Keratinocyte (primary cell): ENCODE measurements around the gene LDHAL6A. TPM values are rescaled to one million over a fixed set of nuclear protein-coding genes. Genes with fewer than 3 reads are reported as not detected.

Experiments
- DNase-seq: peaks from one replicate; pipeline ENCODE4 v3.0.0-alpha.2; 2011; ENCODE audit warnings: low read depth, missing footprints, low spot score
- FAIRE-seq: peaks from 2 replicates; lab custom pipeline; 2011; peaks lifted over from hg19 to GRCh38; lab: Jason Lieb, UNC
- H2AFZ ChIP-seq: 2 replicates; pipeline ENCODE4 v1.6.0; 2012; ENCODE audit warnings: low read length, control low read depth, inconsistent platforms; ENCODE audit not compliant: control insufficient read depth
- H3K27ac ChIP-seq: 2 replicates; pipeline ENCODE4 v1.5.1; 2011; ENCODE audit warnings: low read length; ENCODE audit not compliant: control insufficient read depth, insufficient read depth
- H3K27me3 ChIP-seq: 3 replicates; pipeline ENCODE4 v1.6.0; 2011; ENCODE audit warnings: low read length; ENCODE audit not compliant: control insufficient read depth, insufficient read depth; ENCODE audit errors: extremely low read depth
- H3K36me3 ChIP-seq, 2 experiments: 2 replicates in 1 of 2; 3 replicates in 1 of 2; pipeline ENCODE4 v1.5.1; 2011; ENCODE audit warnings: low read length in 2 of 2, mild to moderate bottlenecking in 1 of 2; ENCODE audit not compliant: control insufficient read depth in 2 of 2, insufficient read depth in 2 of 2; ENCODE audit errors: extremely low read depth in 1 of 2
- H3K4me1 ChIP-seq: 3 replicates; pipeline ENCODE4 v1.5.1; 2011; ENCODE audit warnings: low read length; ENCODE audit not compliant: control insufficient read depth, insufficient read depth; ENCODE audit errors: extremely low read depth
- H3K4me2 ChIP-seq: 3 replicates; pipeline ENCODE4 v1.6.0; 2011; ENCODE audit warnings: low read depth, low read length; ENCODE audit not compliant: control insufficient read depth, insufficient read depth; ENCODE audit errors: extremely low read depth
- H3K4me3 ChIP-seq, 3 experiments: fragments of 200-600 bp in 1 of 3; sonication (generic) in 1 of 3; 2 replicates in 2 of 3; 3 replicates in 1 of 3; pipeline ENCODE4 v1.5.1; 2011 to 2016; ENCODE audit warnings: low read length in 3 of 3, mild to moderate bottlenecking in 3 of 3, control low read depth in 2 of 3, inconsistent platforms in 1 of 3, low read depth in 1 of 3, mixed read lengths in 1 of 3, mixed run types in 1 of 3, moderate library complexity in 1 of 3; ENCODE audit not compliant: control insufficient read depth in 2 of 3, insufficient read depth in 2 of 3; ENCODE audit errors: extremely low read depth in 1 of 3
- H3K79me2 ChIP-seq: 2 replicates; pipeline ENCODE4 v1.6.0; 2012; ENCODE audit warnings: low read length; ENCODE audit not compliant: control insufficient read depth, insufficient read depth
- H3K9ac ChIP-seq: 3 replicates; pipeline ENCODE4 v1.6.0; 2011; ENCODE audit warnings: low read length; ENCODE audit not compliant: control insufficient read depth, insufficient read depth; ENCODE audit errors: extremely low read depth
- H3K9me1 ChIP-seq: 3 replicates; pipeline ENCODE4 v1.6.0; 2011; ENCODE audit warnings: low read length; ENCODE audit not compliant: control insufficient read depth, insufficient read depth; ENCODE audit errors: extremely low read depth
- H3K9me3 ChIP-seq: 2 replicates; pipeline ENCODE4 v1.5.1; 2012; ENCODE audit warnings: low read depth, low read length; ENCODE audit not compliant: control insufficient read depth
- H4K20me1 ChIP-seq: 3 replicates; pipeline ENCODE4 v1.6.0; 2011; ENCODE audit warnings: low read length; ENCODE audit not compliant: control insufficient read depth, insufficient read depth; ENCODE audit errors: extremely low read depth
- CTCF ChIP-seq, 3 experiments: IDR thresholded peaks in 1 of 3; conservative IDR thresholded peaks in 1 of 3; optimal IDR thresholded peaks in 1 of 3; 2 replicates in 2 of 3; 3 replicates in 1 of 3; pipeline versions ENCODE3 to v1.5.1; 2011; ENCODE audit warnings: low read length in 3 of 3, mild to moderate bottlenecking in 3 of 3, moderate library complexity in 2 of 3, control low read depth in 1 of 3, inconsistent platforms in 1 of 3; ENCODE audit not compliant: insufficient read depth in 2 of 3; ENCODE audit errors: extremely low read depth in 1 of 3
- EZH2 ChIP-seq: IDR thresholded peaks from one replicate; pipeline ENCODE4 v1.6.1; 2012; ENCODE audit warnings: inconsistent platforms, mild to moderate bottlenecking, low read length, moderate library complexity
- dilution Hi-C: fragments of 300-500 bp; cut with MboI; formaldehyde crosslinking; loops from one replicate; pipeline ENCODE4 v1.7.0; 2020; ENCODE audit warnings: low sequenced_read_pairs; ENCODE audit not compliant: extremely low pct_ligation_motif_present
- polyA plus RNA-seq, 5 experiments: library from polyadenylated mRNA; depleted of rRNA in 3 of 5; stranded (reverse) in 3 of 5; stranded (forward) in 1 of 5; unstranded in 1 of 5; fragments of >200 nt; gene quantifications; 1 replicate in 1 of 5; 2 replicates in 3 of 5; 3 replicates in 1 of 5; pipeline versions ENCODE4 v1.2.1 to v1.2.3, GENCODE V29; 2011 to 2012; ENCODE audit warnings: missing spikeins in 2 of 5, low read depth in 1 of 5, low replicate concordance in 1 of 5

Gene LDHAL6A
- polyA plus RNA-seq, 1 donor (not counting 4 experiments of a cell fraction or from before 2014, with no cell fraction given), result not detected

- no peak overlapping the region for H3K4me2 ChIP-seq
- FAIRE-seq, result no peak
- dilution Hi-C loops, result no loop called here
Observed at GRCh38 chr11:18459634-18460033, 4.0 kb downstream of the LDHAL6A start.

GRCh38 chr11:18461909-18462308 lies 6.3 kb downstream of the LDHAL6A start:
- H3K27me3 ChIP-seq, result no peaks in the 10 kb centered on the region
- no peak overlapping the region for H3K9ac ChIP-seq
- TF ChIP-seq EZH2 (no peak), CTCF (optimal IDR thresholded peaks at IDR 0.05 in 1 of 3, IDR thresholded peaks at IDR 0.05 in 1 of 3, conservative IDR thresholded peaks at IDR 0.05 in 1 of 3; ENCODE audit: extremely low read depth in 1 of 3, insufficient read depth in 2 of 3, low read length in 3 of 3) (no peak)
- DNase-seq, result no peak
- H3K4me2 ChIP-seq, result no peak overlapping the region
- H3K79me2 ChIP-seq, result no peaks in the 10 kb centered on the region
- H2AFZ ChIP-seq, result no peak overlapping the region
- H4K20me1 ChIP-seq, result no peaks in the 10 kb centered on the region
- H3K27ac ChIP-seq, result no peak overlapping the region
- H3K9me3 ChIP-seq, result no peaks in the 10 kb centered on the region
- no peaks in the 10 kb centered on the region for H3K9me1 ChIP-seq
- no peaks in the 10 kb centered on the region for H3K36me3 ChIP-seq
- no peak overlapping the region for H3K4me3 ChIP-seq
- no peak for FAIRE-seq
- no peaks in the 10 kb centered on the region for H3K4me1 ChIP-seq
- dilution Hi-C loops, result no loop called here

More at GRCh38 chr11:18459634-18460033, 4.0 kb downstream of the LDHAL6A start:
- H2AFZ ChIP-seq, result no peak overlapping the region
- H3K4me1 ChIP-seq, result no peaks in the 10 kb centered on the region
- H3K9ac ChIP-seq, result no peak overlapping the region
- H3K79me2 ChIP-seq, result no peaks in the 10 kb centered on the region
- H3K9me1 ChIP-seq, result no peaks in the 10 kb centered on the region
- no peak for DNase-seq
- no peaks in the 10 kb centered on the region for H3K9me3 ChIP-seq
- H3K4me3 ChIP-seq, result no peak overlapping the region
- no peaks in the 10 kb centered on the region for H3K36me3 ChIP-seq
- H3K27me3 ChIP-seq, result no peaks in the 10 kb centered on the region
- no peak overlapping the region for H3K27ac ChIP-seq
- no peak for TF ChIP-seq EZH2
- TF ChIP-seq CTCF (optimal IDR thresholded peaks at IDR 0.05 in 1 of 3, IDR thresholded peaks at IDR 0.05 in 1 of 3, conservative IDR thresholded peaks at IDR 0.05 in 1 of 3; ENCODE audit: extremely low read depth in 1 of 3, insufficient read depth in 2 of 3, low read length in 3 of 3), result no peak
- H4K20me1 ChIP-seq, result no peaks in the 10 kb centered on the region
